Measurements from ENCODE around the gene SPOPL.

The SPOPL gene

GRCh38 chr2:138577066-138577465 lies 75.5 kb downstream of the SPOPL start:
- POLR2A ChIA-PET, result no interaction called here
- H3K4me3 ChIP-seq (ENCODE audit: low read depth, low read length), result no peak overlapping the region
- DNase-seq (ENCODE audit: low read depth, low spot score), result no peak
- CTCF ChIA-PET, result no interaction called here
- TF ChIP-seq, protein P1, sequence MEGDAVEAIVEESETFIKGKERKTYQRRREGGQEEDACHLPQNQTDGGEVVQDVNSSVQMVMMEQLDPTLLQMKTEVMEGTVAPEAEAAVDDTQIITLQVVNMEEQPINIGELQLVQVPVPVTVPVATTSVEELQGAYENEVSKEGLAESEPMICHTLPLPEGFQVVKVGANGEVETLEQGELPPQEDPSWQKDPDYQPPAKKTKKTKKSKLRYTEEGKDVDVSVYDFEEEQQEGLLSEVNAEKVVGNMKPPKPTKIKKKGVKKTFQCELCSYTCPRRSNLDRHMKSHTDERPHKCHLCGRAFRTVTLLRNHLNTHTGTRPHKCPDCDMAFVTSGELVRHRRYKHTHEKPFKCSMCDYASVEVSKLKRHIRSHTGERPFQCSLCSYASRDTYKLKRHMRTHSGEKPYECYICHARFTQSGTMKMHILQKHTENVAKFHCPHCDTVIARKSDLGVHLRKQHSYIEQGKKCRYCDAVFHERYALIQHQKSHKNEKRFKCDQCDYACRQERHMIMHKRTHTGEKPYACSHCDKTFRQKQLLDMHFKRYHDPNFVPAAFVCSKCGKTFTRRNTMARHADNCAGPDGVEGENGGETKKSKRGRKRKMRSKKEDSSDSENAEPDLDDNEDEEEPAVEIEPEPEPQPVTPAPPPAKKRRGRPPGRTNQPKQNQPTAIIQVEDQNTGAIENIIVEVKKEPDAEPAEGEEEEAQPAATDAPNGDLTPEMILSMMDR (IDR thresholded peaks at IDR 0.05; ENCODE audit: insufficient read depth, low read length, missing control alignments), result no peak

DNA sequence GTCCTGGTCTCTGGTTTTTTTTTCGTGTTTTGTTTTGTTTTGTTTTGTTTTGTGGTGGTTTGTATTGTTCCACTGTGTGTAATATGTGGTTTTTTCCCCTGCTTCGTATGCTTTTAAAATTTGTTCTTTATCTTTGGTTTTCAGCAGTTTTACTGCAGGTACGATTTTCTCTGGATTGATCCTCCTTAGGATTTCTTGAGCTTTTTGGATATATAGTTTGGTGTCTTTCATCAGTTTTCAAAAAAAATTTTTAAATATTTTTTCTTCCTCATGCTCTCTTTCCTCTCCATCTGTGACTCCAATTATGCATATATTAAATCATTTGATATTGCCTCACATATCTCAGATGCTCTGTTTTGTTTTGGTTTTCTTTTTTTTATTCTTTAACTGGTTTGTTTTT lies 78.0 kb downstream of the SPOPL start:
- TF ChIP-seq, protein P1 (IDR thresholded peaks at IDR 0.05; ENCODE audit: insufficient read depth, low read length, missing control alignments), result no peak
- POLR2A ChIA-PET, result no interaction called here
- no peak for DNase-seq (ENCODE audit: low read depth, low spot score)
- CTCF ChIA-PET, result interaction anchor here (1.4 kb wide), 1 partner anchor 207 kb away, joined by 3 read pairs; no protein-coding TSS in a partner anchor
- H3K4me3 ChIP-seq (ENCODE audit: low read depth, low read length), result no peak overlapping the region

DNA sequence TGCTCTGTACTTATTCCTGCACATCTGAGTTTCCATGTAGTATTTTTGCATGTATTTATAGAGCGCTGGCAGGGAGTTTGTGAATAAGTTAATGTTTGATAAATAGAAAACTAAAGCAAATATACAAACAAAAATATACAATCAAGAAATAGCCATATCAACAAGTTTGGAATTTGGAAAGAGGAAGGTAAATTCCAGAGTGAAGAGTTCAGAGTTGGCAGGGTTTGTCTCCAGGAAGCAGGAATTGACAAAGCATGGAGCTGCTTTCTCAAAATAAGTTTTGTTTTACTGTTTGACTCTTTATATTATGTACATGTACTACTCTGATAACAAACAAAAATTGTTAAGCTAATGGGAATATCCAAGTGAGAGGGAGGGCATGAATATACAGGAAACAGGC lies 80.3 kb downstream of the SPOPL start:
- DNase-seq (ENCODE audit: low read depth, low spot score), result no peak
- TF ChIP-seq, protein P1 (IDR thresholded peaks at IDR 0.05; ENCODE audit: insufficient read depth, low read length, missing control alignments), result no peak
- H3K4me3 ChIP-seq (ENCODE audit: low read depth, low read length), result no peak overlapping the region
- CTCF ChIA-PET, result no interaction called here
- POLR2A ChIA-PET, result no interaction called here

DNA sequence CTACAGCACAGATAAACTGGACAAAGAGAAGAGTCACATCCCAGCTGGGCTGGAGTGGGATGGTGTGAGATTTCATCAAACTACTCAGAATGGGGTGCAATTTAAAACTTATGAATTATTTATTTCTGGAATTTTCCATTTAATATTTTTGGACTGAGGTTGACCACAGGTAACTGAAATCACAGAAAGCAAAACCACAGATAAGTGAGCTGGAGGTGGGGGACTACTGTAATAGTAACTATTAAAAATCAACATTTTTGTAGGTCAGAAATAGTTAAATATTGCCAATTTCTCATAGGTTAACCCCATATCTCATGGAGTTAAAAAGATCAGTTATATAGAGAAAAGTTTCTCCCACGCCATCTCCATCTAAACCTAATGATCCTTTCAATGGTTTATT lies 88.1 kb downstream of the SPOPL start:
- no peak for DNase-seq (ENCODE audit: low read depth, low spot score)
- H3K4me3 ChIP-seq (ENCODE audit: low read depth, low read length), result no peak overlapping the region
- TF ChIP-seq, protein P1 (IDR thresholded peaks at IDR 0.05; ENCODE audit: insufficient read depth, low read length, missing control alignments), result no peak
- ChIA-PET CTCF (no interaction called here), POLR2A (no interaction called here)

DNA sequence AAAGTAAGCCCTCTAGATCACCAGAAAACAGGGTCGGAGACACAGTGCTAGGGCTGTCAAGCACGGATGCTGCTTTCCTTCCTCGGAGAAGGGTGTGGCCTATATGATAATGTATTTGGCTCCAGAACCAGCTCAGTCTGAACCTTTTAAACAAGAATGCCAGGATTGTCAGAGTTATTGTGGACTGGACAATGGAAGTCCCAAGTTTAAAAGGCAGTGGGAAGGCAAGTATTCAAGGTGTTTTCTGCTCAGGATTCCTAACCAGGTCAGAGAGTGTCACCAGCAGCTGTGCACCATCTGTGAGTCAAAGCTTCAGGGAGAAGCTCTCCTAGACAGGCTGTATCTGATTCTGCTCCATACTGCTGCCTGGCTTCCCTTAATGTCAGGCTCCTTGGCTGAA lies 94.8 kb downstream of the SPOPL start:
- H3K4me3 ChIP-seq (ENCODE audit: low read depth, low read length), result no peak overlapping the region
- POLR2A ChIA-PET, result no interaction called here
- no peak for DNase-seq (ENCODE audit: low read depth, low spot score)
- TF ChIP-seq, protein P1 (IDR thresholded peaks at IDR 0.05; ENCODE audit: insufficient read depth, low read length, missing control alignments), result no peak
- CTCF ChIA-PET, result interaction anchor here (0.6 kb wide), 1 partner anchor 11 kb away, joined by 3 read pairs; no protein-coding TSS in a partner anchor

DNA sequence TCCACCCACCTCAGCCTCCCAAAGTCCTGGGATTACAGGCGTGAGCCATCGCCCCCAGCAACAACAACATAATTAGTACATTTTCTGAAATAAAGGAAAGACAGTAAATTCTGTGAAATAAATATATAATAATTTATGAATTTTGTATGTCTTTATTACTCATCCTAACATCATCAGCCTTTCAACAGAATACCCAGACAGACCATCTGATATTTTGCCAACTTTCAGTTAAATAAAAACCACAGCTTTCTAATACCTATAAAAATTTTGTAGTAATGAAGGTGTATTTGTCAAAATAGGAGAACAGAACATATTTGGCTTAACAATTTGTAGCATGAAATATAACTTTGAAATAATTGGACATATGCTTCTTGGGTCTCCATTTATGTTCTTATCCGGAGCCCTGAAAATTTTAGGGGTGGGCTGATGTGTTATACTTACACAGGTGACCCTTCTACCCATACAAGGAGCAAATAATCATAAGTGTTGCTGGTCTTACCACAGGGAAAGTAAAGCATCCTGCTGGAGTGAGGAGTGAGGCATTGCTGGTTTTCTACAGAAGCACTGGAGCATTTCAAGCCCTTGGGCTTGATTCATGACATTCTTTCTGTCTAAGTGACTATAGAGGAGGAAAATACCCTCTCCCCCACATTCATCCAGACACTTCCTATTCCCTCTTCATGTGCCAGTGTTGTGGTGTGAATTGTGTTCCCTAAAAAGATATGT lies 99.3 kb downstream of the SPOPL start:
- DNase-seq (ENCODE audit: low read depth, low spot score), result no peak
- ChIA-PET POLR2A (no interaction called here), CTCF (no interaction called here)
- H3K4me3 ChIP-seq (ENCODE audit: low read depth, low read length), result no peak overlapping the region
- TF ChIP-seq, protein P1 (IDR thresholded peaks at IDR 0.05; ENCODE audit: insufficient read depth, low read length, missing control alignments), result no peak
